SIG-M5 treated with dmso at 0.1 percent for 504 hours (cell line): ENCODE measurements around the gene PPP3CA.
A peak's percentile ranks its signal among the peaks of the same experiment; 100 is the strongest.
"Not testable (repeated sequence)": the region's sequence is repeated elsewhere in the genome, so short reads cannot be mapped to it uniquely, and the experiment has no call there.

ENCODE experiments used
- DNase-seq: peaks from one replicate; lab custom pipeline; 2025; ENCODE audit not compliant: unreplicated experiment; lab: John Stamatoyannopoulos, UW

Gene PPP3CA

GRCh38 chr4:101183221-101183620 lies 164.1 kb downstream of the PPP3CA start:
- DNase-seq, result no peak

GRCh38 chr4:101182688-101183087 lies 164.6 kb downstream of the PPP3CA start:
- DNase-seq, result not testable (repeated sequence)

GRCh38 chr4:101178731-101179130 lies 168.6 kb downstream of the PPP3CA start:
- no peak for DNase-seq

GRCh38 chr4:101177154-101177553 lies 170.2 kb downstream of the PPP3CA start:
- DNase-seq, result no peak

GRCh38 chr4:101175896-101176676 lies 171.2 kb downstream of the PPP3CA start:
- DNase-seq, result no peak

GRCh38 chr4:101174679-101175345 lies 172.5 kb downstream of the PPP3CA start:
- no peak for DNase-seq

- DNase-seq, result no peak
Measured at GRCh38 chr4:101172369-101172768, 175.0 kb downstream of the PPP3CA start.

GRCh38 chr4:101171747-101172146 lies 175.6 kb downstream of the PPP3CA start:
- DNase-seq, result no peak

- peak; percentile 60 for DNase-seq
Measured at GRCh38 chr4:101169044-101170014, 178.0 kb downstream of the PPP3CA start.

GRCh38 chr4:101163936-101164335 lies 183.4 kb downstream of the PPP3CA start:
- DNase-seq, result no peak

- no peak for DNase-seq
Measured at GRCh38 chr4:101162990-101163380, 184.3 kb downstream of the PPP3CA start.

GRCh38 chr4:101160792-101161592 lies 186.3 kb downstream of the PPP3CA start:
- DNase-seq, result peak; percentile 25

- DNase-seq, result no peak
Measured at GRCh38 chr4:101158507-101158906, 188.8 kb downstream of the PPP3CA start.

- DNase-seq, result no peak
Measured at GRCh38 chr4:101158134-101158482, 189.2 kb downstream of the PPP3CA start.

GRCh38 chr4:101157415-101158133 lies 189.8 kb downstream of the PPP3CA start:
- DNase-seq, result no peak

GRCh38 chr4:101156619-101157310 lies 190.6 kb downstream of the PPP3CA start:
- no peak for DNase-seq

- DNase-seq, result no peak
Measured at GRCh38 chr4:101155945-101156344, 191.4 kb downstream of the PPP3CA start.

GRCh38 chr4:101155368-101155767 lies 192.0 kb downstream of the PPP3CA start:
- DNase-seq, result no peak

- DNase-seq, result no peak
Measured at GRCh38 chr4:101153653-101154052, 193.7 kb downstream of the PPP3CA start.
